ENCODE results near the gene PREP. TPM values are rescaled to one million over a fixed set of nuclear protein-coding genes. Genes with fewer than 3 reads are reported as not detected.

The PREP gene
- total and polyA plus RNA-seq, 2 of the 8 experiments (the other 6 are each of a cell fraction or from before 2014, with no cell fraction given), result 26.8 to 70.0 TPM

DNA sequence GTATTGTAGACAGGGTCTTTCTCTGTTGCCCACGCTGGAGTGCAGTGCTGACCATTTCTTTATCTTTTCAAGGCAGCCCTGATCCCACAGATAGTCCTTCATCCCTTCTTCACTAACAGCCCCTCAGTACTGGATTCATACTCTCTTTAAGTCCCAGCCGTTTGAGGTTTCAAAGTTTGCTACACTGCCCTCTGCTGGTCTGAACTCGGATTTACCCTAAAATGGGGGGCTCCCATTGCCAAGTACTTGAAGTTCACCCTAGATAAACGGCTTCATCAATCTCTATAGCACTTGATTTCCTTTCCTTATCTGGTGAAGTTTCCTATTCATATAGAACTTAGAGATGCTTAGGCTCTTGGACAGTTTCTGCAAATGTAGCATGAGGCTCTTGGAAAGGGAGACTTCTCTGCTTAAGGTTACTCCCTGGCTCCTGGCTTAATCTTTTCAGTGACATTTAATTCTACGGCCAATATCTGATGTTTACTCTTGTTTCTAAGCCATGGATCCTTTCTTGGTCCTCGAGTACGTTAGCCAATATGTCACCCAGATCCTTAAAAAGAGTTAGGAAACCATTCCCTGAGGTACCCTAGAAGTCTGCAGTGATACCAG lies 21.4 kb upstream of the PREP start:
- peak; percentile 64 to 83 for DNase-seq (ENCODE audit: low read depth in 1 of 2, low spot score in 2 of 2)
- WGBS, 2 experiments (ENCODE audit: extremely low coverage in 1 of 2, insufficient coverage in 1 of 2, insufficient read length in 1 of 2, insufficient replicate concordance in 2 of 2, low coverage in 1 of 2, low lambda C conversion rate in 2 of 2, missing lambda C conversion rate in 1 of 2), result 44% methylated on average over 7 of the region's 7 CpGs; no CpG with 5 or more reads in 1 of the 2 experiments
- no peak overlapping the region for H2BK5ac ChIP-seq (ENCODE audit: low read depth, low read length)
- no peak overlapping the region for H3K9ac ChIP-seq (replicated peaks in 1 of 4; ENCODE audit: extremely low read depth in 1 of 4, low read depth in 3 of 4, low read length in 3 of 4)
- no peaks in the 10 kb centered on the region for H4K20me1 ChIP-seq (replicated peaks in 1 of 2; ENCODE audit: control insufficient read depth in 1 of 2, insufficient read depth in 2 of 2, low read length in 2 of 2)
- no peaks in the 10 kb centered on the region for H3K23me2 ChIP-seq (ENCODE audit: low read depth, low read length)
- H2BK20ac ChIP-seq (ENCODE audit: low read length), result no peak overlapping the region
- H3K36me3 ChIP-seq (ENCODE audit: control insufficient read depth in 2 of 4, insufficient read depth in 4 of 4, low read length in 3 of 4), result no peaks in the 10 kb centered on the region
- no peak overlapping the region for H4K91ac ChIP-seq (replicated peaks; ENCODE audit: insufficient read length, low read length)
- no peak overlapping the region for H3K27ac ChIP-seq (ENCODE audit: low read depth, low read length)
- H3K9me3 ChIP-seq (ENCODE audit: insufficient read depth in 2 of 2, low read depth in 1 of 2, low read length in 1 of 2), result no peaks in the 10 kb centered on the region
- POLR2A ChIA-PET (ENCODE audit: partially characterized antibody), result no interaction called here
- H3K23ac ChIP-seq (ENCODE audit: insufficient read length), result no peak overlapping the region
- no peaks in the 10 kb centered on the region for H3K79me2 ChIP-seq (ENCODE audit: control insufficient read depth in 1 of 2, insufficient read depth in 2 of 2, low read length in 2 of 2)
- no peak overlapping the region for H2AK5ac ChIP-seq (ENCODE audit: low read depth, low read length)
- no peak overlapping the region for H3K14ac ChIP-seq (ENCODE audit: insufficient read length)
- TF ChIP-seq, protein P1, sequence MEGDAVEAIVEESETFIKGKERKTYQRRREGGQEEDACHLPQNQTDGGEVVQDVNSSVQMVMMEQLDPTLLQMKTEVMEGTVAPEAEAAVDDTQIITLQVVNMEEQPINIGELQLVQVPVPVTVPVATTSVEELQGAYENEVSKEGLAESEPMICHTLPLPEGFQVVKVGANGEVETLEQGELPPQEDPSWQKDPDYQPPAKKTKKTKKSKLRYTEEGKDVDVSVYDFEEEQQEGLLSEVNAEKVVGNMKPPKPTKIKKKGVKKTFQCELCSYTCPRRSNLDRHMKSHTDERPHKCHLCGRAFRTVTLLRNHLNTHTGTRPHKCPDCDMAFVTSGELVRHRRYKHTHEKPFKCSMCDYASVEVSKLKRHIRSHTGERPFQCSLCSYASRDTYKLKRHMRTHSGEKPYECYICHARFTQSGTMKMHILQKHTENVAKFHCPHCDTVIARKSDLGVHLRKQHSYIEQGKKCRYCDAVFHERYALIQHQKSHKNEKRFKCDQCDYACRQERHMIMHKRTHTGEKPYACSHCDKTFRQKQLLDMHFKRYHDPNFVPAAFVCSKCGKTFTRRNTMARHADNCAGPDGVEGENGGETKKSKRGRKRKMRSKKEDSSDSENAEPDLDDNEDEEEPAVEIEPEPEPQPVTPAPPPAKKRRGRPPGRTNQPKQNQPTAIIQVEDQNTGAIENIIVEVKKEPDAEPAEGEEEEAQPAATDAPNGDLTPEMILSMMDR (IDR thresholded peaks at IDR 0.05; ENCODE audit: control extremely low read depth in 1 of 3, insufficient read depth in 1 of 3, low read depth in 1 of 3, low read length in 3 of 3), result peak in 2 of 3 experiments; percentile 60 to 77; a peak in 3 of 4 replicates
- TF ChIP-seq RAD21 (IDR thresholded peaks at IDR 0.05 in 1 of 2, conservative IDR thresholded peaks at IDR 0.05 in 1 of 2; ENCODE audit: low read depth in 2 of 2, low read length in 2 of 2) (peak; percentile 45 to 69), CHD1 (IDR thresholded peaks at IDR 0.05; ENCODE audit: low read depth, low read length) (no peak)
- CTCF ChIA-PET (ENCODE audit: partially characterized antibody), result interaction anchor here (0.9 to 1.9 kb wide), 9 partner anchors 8 to 336 kb away, joined by 3 to 15 read pairs (median 4); partner anchors contain the start of gene PREP
- H4K8ac ChIP-seq (ENCODE audit: extremely low read depth, insufficient read depth, low read length), result no peak overlapping the region
- H3K4me2 ChIP-seq (ENCODE audit: insufficient read depth in 1 of 2, low read depth in 2 of 2, low read length in 2 of 2), result no peak overlapping the region
- H3K4me1 ChIP-seq (replicated peaks in 1 of 4; ENCODE audit: control insufficient read depth in 3 of 4, insufficient read depth in 4 of 4, low read length in 3 of 4), result peaks cover 0 to 3% (median 0%) of the 10 kb centered on the region in 4 experiments; a peak in 1 of 7 replicates
- H2BK15ac ChIP-seq (ENCODE audit: low read length), result no peak overlapping the region
- H2AFZ ChIP-seq (ENCODE audit: low read length), result no peak overlapping the region
- H2BK12ac ChIP-seq (ENCODE audit: low read depth, low read length), result no peak overlapping the region
- no peak overlapping the region for H3K18ac ChIP-seq (ENCODE audit: extremely low read depth, low read length)
- H3K27me3 ChIP-seq (replicated peaks in 1 of 4; ENCODE audit: control insufficient read depth in 3 of 4, extremely low read depth in 1 of 4, insufficient read depth in 3 of 4, low read length in 3 of 4), result no peaks in the 10 kb centered on the region
- H3K4me3 ChIP-seq (ENCODE audit: extremely low read depth in 1 of 4, insufficient read depth in 2 of 4, low read depth in 3 of 4, low read length in 4 of 4), result no peak overlapping the region
- no peak overlapping the region for H3K56ac ChIP-seq (replicated peaks; ENCODE audit: insufficient read length, low read depth, low read length)
- no peaks in the 10 kb centered on the region for H3K79me1 ChIP-seq (ENCODE audit: low read depth, low read length)
- H2BK120ac ChIP-seq (replicated peaks; ENCODE audit: low read depth, low read length), result no peak overlapping the region
- no peak overlapping the region for H3K4ac ChIP-seq (replicated peaks; ENCODE audit: insufficient read length, low read depth, low read length)
- H4K5ac ChIP-seq (ENCODE audit: insufficient read length, low read depth, low read length), result no peak overlapping the region
- peak; percentile 87 for FAIRE-seq

Measured in H1 (cell line).